Caco-2 (cell line): ENCODE results near the gene ABCA3. TPM values are rescaled to one million over a fixed set of nuclear protein-coding genes. Genes with fewer than 3 reads are reported as not detected.
"Not testable (repeated sequence)": the region's sequence is repeated elsewhere in the genome, so short reads cannot be mapped to it uniquely, and the experiment has no call there.

Source experiments
- BruUV-seq: library from RNA; stranded (reverse); fragments of 400-500 nt; replicated peaks from 2 replicates; lab custom pipeline; 2021; lab: Mats Ljungman, UMichigan
- CTCF ChIA-PET: fragments of 300-600 bp; sonication (Branson Sonifier 250); formaldehyde crosslinking; loops from one replicate; lab custom pipeline; 2022; ENCODE audit warnings: antibody characterized with exemption; lab: Charles Lee
- POLR2A ChIA-PET: fragments of 300-600 bp; sonication (Branson Sonifier 250); formaldehyde crosslinking; loops from one replicate; lab custom pipeline; 2022; ENCODE audit warnings: antibody characterized with exemption; lab: Charles Lee
- DNase-seq, 2 experiments: peaks; one replicate each; pipeline versions ENCODE4 v3.0.0 to v3.0.0-alpha.2; 2020 to 2022
- H3K27me3 ChIP-seq: replicated peaks from 2 replicates; pipeline ENCODE4 v1.6.0; 2011; ENCODE audit warnings: low read length; ENCODE audit not compliant: control insufficient read depth, insufficient read depth
- H3K36me3 ChIP-seq: 2 replicates; pipeline ENCODE4 v1.5.1; 2011; ENCODE audit warnings: low read length; ENCODE audit not compliant: control insufficient read depth, insufficient read depth
- H3K4me1 ChIP-seq: fragments of 250-450 bp; sonication (Bioruptor Pico); 2 replicates; pipeline ENCODE4 v1.5.1; 2020; ENCODE audit warnings: mild to moderate bottlenecking
- H3K4me3 ChIP-seq: 2 replicates; pipeline ENCODE4 v1.5.1; 2011; ENCODE audit warnings: low read depth, mild to moderate bottlenecking, control low read depth, low read length
- H3K9me3 ChIP-seq: fragments of 250-450 bp; sonication (Bioruptor Pico); 2 replicates; pipeline ENCODE4 v1.5.1; 2020; ENCODE audit warnings: mild to moderate bottlenecking, moderate library complexity
- H3K27ac Mint-ChIP-seq: one replicate; pipeline ENCODE4 v1.8.0; 2022; ENCODE audit warnings: mixed read lengths; ENCODE audit not compliant: unreplicated experiment
- H3K27me3 Mint-ChIP-seq: one replicate; pipeline ENCODE4 v1.8.0; 2022; ENCODE audit warnings: mixed read lengths; ENCODE audit not compliant: insufficient read depth, unreplicated experiment
- H3K36me3 Mint-ChIP-seq: one replicate; pipeline ENCODE4 v1.8.0; 2022; ENCODE audit warnings: mild to moderate bottlenecking, mixed read lengths; ENCODE audit not compliant: insufficient read depth, unreplicated experiment
- H3K4me1 Mint-ChIP-seq: one replicate; pipeline ENCODE4 v1.8.0; 2022; ENCODE audit warnings: low read depth, mixed read lengths; ENCODE audit not compliant: unreplicated experiment
- H3K4me3 Mint-ChIP-seq: one replicate; pipeline ENCODE4 v1.8.0; 2022; ENCODE audit warnings: mild to moderate bottlenecking, moderate library complexity, mixed read lengths; ENCODE audit not compliant: unreplicated experiment
- H3K9me3 Mint-ChIP-seq: one replicate; pipeline ENCODE4 v1.8.0; 2022; ENCODE audit warnings: mixed read lengths; ENCODE audit not compliant: unreplicated experiment
- CTCF ChIP-seq, 2 experiments: fragments of 200-600 bp in 1 of 2; IDR thresholded peaks; 1 replicate in 1 of 2; 2 replicates in 1 of 2; pipeline versions ENCODE4 v1.5.1 to v1.8.0; 2011 to 2022; ENCODE audit warnings: antibody characterized with exemption in 1 of 2, control low read depth in 1 of 2, inconsistent platforms in 1 of 2, low read depth in 1 of 2, low read length in 1 of 2, mild to moderate bottlenecking in 1 of 2, moderate library complexity in 1 of 2; ENCODE audit not compliant: insufficient read depth in 1 of 2, severe bottlenecking in 1 of 2, unreplicated experiment in 1 of 2
- intact Hi-C: fragments of 100-400 bp; cut with micrococcal nuclease; formaldehyde crosslinking; loops from one replicate; pipeline ENCODE4 v1.10.0; 2022; ENCODE audit not compliant: unreplicated experiment
- total RNA-seq: library from RNA; stranded (reverse); gene quantifications from 2 replicates; pipeline ENCODE4 v1.2.3, GENCODE V29; 2022

ABCA3 gene
- total RNA-seq, 1 experiment from 2014 or later = 16.1 TPM

GRCh38 chr16:2388139-2388874, 47.8 kb upstream of the ABCA3 start:
- CTCF ChIA-PET = no interaction called here
- no peaks in the 10 kb centered on the region for H3K4me1 ChIP-seq
- H3K27me3 ChIP-seq = no peaks in the 10 kb centered on the region
- Mint-ChIP-seq H3K4me1 (no peaks in the 10 kb centered on the region), H3K27ac (no peak overlapping the region), H3K27me3 (no peaks in the 10 kb centered on the region), H3K4me3 (no peak overlapping the region), H3K9me3 (peaks cover 19% of the 10 kb centered on the region), H3K36me3 (no peaks in the 10 kb centered on the region)
- H3K4me3 ChIP-seq = no peak overlapping the region
- BruUV-seq = no TSS peak
- intact Hi-C loops = no loop called here
- no peaks in the 10 kb centered on the region for H3K36me3 ChIP-seq
- peaks cover 4% of the 10 kb centered on the region; the same call in 1 of the 2 replicates for H3K9me3 ChIP-seq
- no peak for DNase-seq
- no peak for TF ChIP-seq CTCF (IDR thresholded peaks at IDR 0.05; ENCODE audit: insufficient read depth in 1 of 2, low read depth in 1 of 2, low read length in 1 of 2, severe bottlenecking in 1 of 2, unreplicated experiment in 1 of 2)
- POLR2A ChIA-PET = no interaction called here

GRCh38 chr16:2386990-2387389, 46.5 kb upstream of the ABCA3 start:
- BruUV-seq = no TSS peak
- ChIA-PET CTCF (no interaction called here), POLR2A (no interaction called here)
- intact Hi-C loops = no loop called here
- peaks cover 4% of the 10 kb centered on the region; the same call in 1 of the 2 replicates for H3K9me3 ChIP-seq
- H3K27me3 ChIP-seq = no peaks in the 10 kb centered on the region
- peaks cover 19% of the 10 kb centered on the region for H3K9me3 Mint-ChIP-seq
- H3K27ac Mint-ChIP-seq = no peak overlapping the region
- peak in 1 of 2 experiments; percentile 11 for DNase-seq
- no peaks in the 10 kb centered on the region for H3K4me1 Mint-ChIP-seq
- peak in 1 of 2 experiments; percentile 3 for TF ChIP-seq CTCF (IDR thresholded peaks at IDR 0.05; ENCODE audit: insufficient read depth in 1 of 2, low read depth in 1 of 2, low read length in 1 of 2, severe bottlenecking in 1 of 2, unreplicated experiment in 1 of 2)
- no peak overlapping the region for H3K4me3 ChIP-seq
- no peaks in the 10 kb centered on the region for H3K27me3 Mint-ChIP-seq
- no peaks in the 10 kb centered on the region for H3K36me3 ChIP-seq
- H3K36me3 Mint-ChIP-seq = no peaks in the 10 kb centered on the region
- H3K4me3 Mint-ChIP-seq = no peak overlapping the region
- H3K4me1 ChIP-seq = no peaks in the 10 kb centered on the region

- POLR2A ChIA-PET, H3K9me3 ChIP-seq, H3K27me3 Mint-ChIP-seq, intact Hi-C loops, H3K36me3 Mint-ChIP-seq, CTCF ChIA-PET, H3K4me3 Mint-ChIP-seq, H3K4me1 Mint-ChIP-seq, H3K27me3 ChIP-seq, H3K36me3 ChIP-seq, H3K4me1 ChIP-seq, BruUV-seq, DNase-seq, H3K27ac Mint-ChIP-seq, H3K4me3 ChIP-seq: not testable (repeated sequence)
- H3K9me3 Mint-ChIP-seq = peaks cover 19% of the 10 kb centered on the region
Measured at GRCh38 chr16:2385982-2386381, 45.5 kb upstream of the ABCA3 start.
